ENCODE measurements around the gene LIPT1. TPM values are rescaled to one million over a fixed set of nuclear protein-coding genes. Genes with fewer than 3 reads are reported as not detected.

The LIPT1 gene
- total RNA-seq, 2 donors from 2014 or later, result 6.0 to 7.1 TPM

Other genes starting within 250 kb of the LIPT1 start
- 1 to 10 TPM; 5.7 to 7.7 TPM for gene CRACDL, start 218.7 kb upstream of the LIPT1 start, total RNA-seq
- gene C2orf15, start 13.3 kb upstream of the LIPT1 start, total RNA-seq, result under 1 TPM in 1 of 2 donors, not detected in 1; 0.26 TPM
- gene TSGA10, start within 50 bp of the LIPT1 start, total RNA-seq, result 1 to 10 TPM; 3.6 to 4.0 TPM
- gene MITD1, start 26.1 kb downstream of the LIPT1 start, total RNA-seq, result 10 to 100 TPM; 16.2 to 17.6 TPM
- 10 to 100 TPM; 25.4 to 25.8 TPM for gene MRPL30, start 26.2 kb downstream of the LIPT1 start, total RNA-seq
- not detected for gene LYG2, start 100.7 kb downstream of the LIPT1 start, total RNA-seq
- under 1 TPM; 0.47 to 0.65 TPM for gene LYG1, start 146.2 kb downstream of the LIPT1 start, total RNA-seq
- 10 to 100 TPM; 16.4 to 24.2 TPM for gene TXNDC9, start 181.4 kb downstream of the LIPT1 start, total RNA-seq
- gene EIF5B, start 182.4 kb downstream of the LIPT1 start, total RNA-seq, result 10 to 100 TPM; 51.7 to 66.9 TPM